ENCODE measurements around the gene TAAR8. TPM values are rescaled to one million over a fixed set of nuclear protein-coding genes. Genes with fewer than 3 reads are reported as not detected.

Gene TAAR8
- total RNA-seq, 1 donor from 2014 or later, result not detected

- Histone ChIP-seq H2AFZ (replicated peaks) (no peak overlapping the region), H3F3A (ENCODE audit: low read depth) (no peaks in the 10 kb centered on the region), H3K27ac (no peak overlapping the region), H3K4me2 (no peak overlapping the region), H3K9me3 (ENCODE audit: low read depth) (no peaks in the 10 kb centered on the region), H3K4me1 (no peaks in the 10 kb centered on the region), H3K4me3 (no peak overlapping the region), H3K9ac (no peak overlapping the region), H3K36me3 (no peaks in the 10 kb centered on the region), H3K79me2 (ENCODE audit: low read depth) (no peaks in the 10 kb centered on the region), H4K20me1 (ENCODE audit: low read depth) (no peaks in the 10 kb centered on the region), H3K27me3 (no peaks in the 10 kb centered on the region)
- Mint-ChIP-seq H3K27ac (no peak overlapping the region), H3K4me3 (no peak overlapping the region), H3K36me3 (no peaks in the 10 kb centered on the region), H3K9me3 (no peaks in the 10 kb centered on the region), H3K27me3 (ENCODE audit: insufficient read depth, low read depth) (no peaks in the 10 kb centered on the region), H3K4me1 (no peaks in the 10 kb centered on the region)
- DNase-seq (ENCODE audit: low spot score), result no peak
- no peak for TF ChIP-seq EZH2 (IDR thresholded peaks at IDR 0.05)
- TF ChIP-seq EZH2phosphoT487 (IDR thresholded peaks at IDR 0.05), result no peak
- no peak for TF ChIP-seq CTCF (IDR thresholded peaks at IDR 0.05)
Observed at GRCh38 chr6:132584698-132585097, 32.2 kb downstream of the TAAR8 start.

DNA sequence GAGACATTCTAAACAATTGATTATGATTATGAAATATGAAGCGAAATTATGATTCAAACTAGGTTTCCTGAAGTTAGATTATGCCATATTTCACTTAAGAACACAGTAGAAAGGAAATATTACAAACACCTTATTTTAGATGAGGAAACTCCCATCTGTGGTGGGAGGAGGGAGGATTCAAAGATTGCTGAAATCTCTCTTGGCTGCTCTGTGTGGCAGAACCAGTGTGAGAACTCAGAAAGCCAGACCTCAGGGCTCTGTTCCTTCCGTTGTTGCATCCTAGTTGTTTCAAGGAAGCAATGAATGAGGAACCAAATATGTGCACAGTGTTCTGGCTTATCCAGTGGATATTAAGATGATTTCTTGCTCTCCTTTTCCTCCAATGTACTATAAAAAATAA, 35.0 kb downstream of the TAAR8 start:
- no peak overlapping the region for H3K9ac ChIP-seq
- Mint-ChIP-seq H3K9me3 (no peaks in the 10 kb centered on the region), H3K36me3 (no peaks in the 10 kb centered on the region), H3K27me3 (ENCODE audit: insufficient read depth, low read depth) (no peaks in the 10 kb centered on the region), H3K27ac (no peak overlapping the region), H3K4me1 (no peaks in the 10 kb centered on the region), H3K4me3 (no peak overlapping the region)
- H4K20me1 ChIP-seq (ENCODE audit: low read depth), result no peaks in the 10 kb centered on the region
- H3K27me3 ChIP-seq, result no peaks in the 10 kb centered on the region
- no peaks in the 10 kb centered on the region for H3F3A ChIP-seq (ENCODE audit: low read depth)
- H3K4me1 ChIP-seq, result no peaks in the 10 kb centered on the region
- no peak overlapping the region for H2AFZ ChIP-seq (replicated peaks)
- H3K9me3 ChIP-seq (ENCODE audit: low read depth), result no peaks in the 10 kb centered on the region
- no peak for DNase-seq (ENCODE audit: low spot score)
- H3K27ac ChIP-seq, result no peak overlapping the region
- H3K36me3 ChIP-seq, result no peaks in the 10 kb centered on the region
- no peaks in the 10 kb centered on the region for H3K79me2 ChIP-seq (ENCODE audit: low read depth)
- H3K4me2 ChIP-seq, result no peak overlapping the region
- H3K4me3 ChIP-seq, result no peak overlapping the region
- TF ChIP-seq EZH2 (IDR thresholded peaks at IDR 0.05), result no peak
- TF ChIP-seq EZH2phosphoT487 (IDR thresholded peaks at IDR 0.05), result no peak
- TF ChIP-seq CTCF (IDR thresholded peaks at IDR 0.05), result no peak

GRCh38 chr6:132589454-132589853, 37.0 kb downstream of the TAAR8 start, which contains the start of gene TAAR5:
TAAR5 (minus strand) TSS chr6:132589741; CDS start chr6:132589686, 55 bp downstream.
- Histone ChIP-seq H3K4me3 (no peak within 1 kb of the TSS), H2AFZ (replicated peaks) (no peak within 1 kb of the TSS), H3K79me2 (ENCODE audit: low read depth) (no peaks in the 10 kb centered on the region), H3K4me1 (no peaks in the 10 kb centered on the region), H3K4me2 (no peak within 1 kb of the TSS), H3K9ac (no peak within 1 kb of the TSS), H3K36me3 (no peaks in the 10 kb centered on the region), H3F3A (ENCODE audit: low read depth) (no peaks in the 10 kb centered on the region), H3K27me3 (no peaks in the 10 kb centered on the region), H3K9me3 (ENCODE audit: low read depth) (no peaks in the 10 kb centered on the region), H4K20me1 (ENCODE audit: low read depth) (no peaks in the 10 kb centered on the region), H3K27ac (no peak within 1 kb of the TSS)
- no peaks in the 10 kb centered on the region for H3K36me3 Mint-ChIP-seq
- H3K9me3 Mint-ChIP-seq, result no peaks in the 10 kb centered on the region
- no peak for TF ChIP-seq CTCF (IDR thresholded peaks at IDR 0.05)
- no peak within 1 kb of the TSS for H3K27ac Mint-ChIP-seq
- H3K27me3 Mint-ChIP-seq (ENCODE audit: insufficient read depth, low read depth), result no peaks in the 10 kb centered on the region
- no peak for DNase-seq (ENCODE audit: low spot score)
- no peaks in the 10 kb centered on the region for H3K4me1 Mint-ChIP-seq
- no peak within 1 kb of the TSS for H3K4me3 Mint-ChIP-seq

GRCh38 chr6:132590362-132590761, 37.9 kb downstream of the TAAR8 start:
- no peaks in the 10 kb centered on the region for H4K20me1 ChIP-seq (ENCODE audit: low read depth)
- no peak overlapping the region for H3K4me2 ChIP-seq
- H3K36me3 ChIP-seq, result no peaks in the 10 kb centered on the region
- Mint-ChIP-seq H3K36me3 (no peaks in the 10 kb centered on the region), H3K4me1 (no peaks in the 10 kb centered on the region), H3K27me3 (ENCODE audit: insufficient read depth, low read depth) (no peaks in the 10 kb centered on the region), H3K9me3 (no peaks in the 10 kb centered on the region), H3K27ac (no peak overlapping the region), H3K4me3 (no peak overlapping the region)
- no peaks in the 10 kb centered on the region for H3F3A ChIP-seq (ENCODE audit: low read depth)
- H3K9ac ChIP-seq, result no peak overlapping the region
- TF ChIP-seq EZH2phosphoT487 (IDR thresholded peaks at IDR 0.05), result no peak
- TF ChIP-seq EZH2 (IDR thresholded peaks at IDR 0.05), result no peak
- TF ChIP-seq CTCF (IDR thresholded peaks at IDR 0.05), result no peak
- no peak for DNase-seq (ENCODE audit: low spot score)
- no peaks in the 10 kb centered on the region for H3K79me2 ChIP-seq (ENCODE audit: low read depth)
- no peak overlapping the region for H3K27ac ChIP-seq
- H3K27me3 ChIP-seq, result no peaks in the 10 kb centered on the region
- H2AFZ ChIP-seq (replicated peaks), result no peak overlapping the region
- H3K9me3 ChIP-seq (ENCODE audit: low read depth), result no peaks in the 10 kb centered on the region
- H3K4me3 ChIP-seq, result no peak overlapping the region
- H3K4me1 ChIP-seq, result no peaks in the 10 kb centered on the region

Measured in neural progenitor cell (in vitro differentiated cells).